Colonic mucosa (tissue), 4 donors: ENCODE measurements around the gene ROCK1. TPM values are rescaled to one million over a fixed set of nuclear protein-coding genes. Genes with fewer than 3 reads are reported as not detected.

ENCODE experiments used
- DNase-seq: peaks from one replicate; pipeline ENCODE4 v3.0.0-alpha.2; 2020
- H3K27ac ChIP-seq: fragments of 200-600 bp; one replicate; pipeline ENCODE4 v1.8.0; 2021
- H3K27me3 ChIP-seq: fragments of 200-600 bp; one replicate; pipeline ENCODE4 v1.8.0; 2021
- H3K36me3 ChIP-seq: fragments of 200-600 bp; one replicate; pipeline ENCODE4 v1.8.0; 2021
- H3K4me1 ChIP-seq: fragments of 200-600 bp; one replicate; pipeline ENCODE4 v1.8.0; 2021; ENCODE audit warnings: mild to moderate bottlenecking
- H3K4me3 ChIP-seq: fragments of 200-600 bp; one replicate; pipeline ENCODE4 v1.8.0; 2021
- H3K9ac ChIP-seq, 2 donors: one replicate each; pipeline ENCODE4 v1.7.0; 2013; ENCODE audit warnings: control low read depth in 2 of 2, low read depth in 2 of 2, low read length in 2 of 2
- H3K9me3 ChIP-seq: fragments of 200-600 bp; one replicate; pipeline ENCODE4 v1.8.0; 2021
- intact Hi-C: fragments of 100-400 bp; cut with DNase I; formaldehyde crosslinking; loops from one replicate; pipeline ENCODE4 v1.14.1; 2022
- total RNA-seq, 2 donors: library from RNA; stranded (reverse); fragmentation: NEBNext Ultra II Directional in 1 of 2; extraction: Animal tissue kit (Norgen Biotek cat#: 25700) in 1 of 2; gene quantifications; one replicate each; pipeline ENCODE4 v1.2.1, GENCODE V29; 2021
- TF ChIP-seq, protein P1 (sequence below): fragments of 200-600 bp; IDR thresholded peaks from one replicate; pipeline ENCODE4 v1.8.0; 2022; ENCODE audit warnings: antibody characterized with exemption, mild to moderate bottlenecking
- donor health status: healthy.
- donor health status: DM: no; HTN: no; CAD: no.
- donor health status: DM: no; HTN: no; CAD: no.

ROCK1 gene
- total RNA-seq, 2 donors from 2014 or later = 28.9 to 39.5 TPM

DNA sequence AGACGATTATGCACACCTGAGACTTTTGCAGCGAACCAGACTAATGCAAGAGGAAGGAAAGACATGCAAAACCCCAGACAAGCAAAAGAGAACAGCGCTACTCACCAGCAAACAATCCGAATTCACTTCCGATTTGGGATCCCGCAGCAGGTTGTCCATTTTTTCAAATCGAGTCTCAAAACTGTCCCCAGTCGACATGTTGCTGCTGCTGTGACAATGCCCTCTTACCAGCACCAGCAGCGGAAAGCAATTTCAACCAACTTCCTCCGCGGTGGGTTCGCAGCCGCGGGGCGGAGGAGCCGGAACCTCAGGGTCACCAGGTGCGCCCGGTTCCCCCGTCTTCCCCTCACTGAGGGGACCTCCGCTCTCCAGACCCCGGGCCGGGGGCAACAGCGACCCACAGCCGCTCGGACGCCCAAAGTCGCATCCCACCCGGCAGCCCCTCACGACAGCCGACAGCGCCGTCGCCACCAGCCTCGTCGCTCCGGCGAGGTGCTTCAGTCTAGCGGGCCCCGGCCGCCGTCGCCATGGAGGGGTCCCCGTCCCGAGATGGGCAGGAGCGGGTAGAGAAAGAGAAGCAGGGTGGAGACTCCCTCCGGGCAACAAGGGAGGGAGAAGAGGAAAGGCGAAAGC is 784 bp downstream of the ROCK1 start:
- Histone ChIP-seq H3K27ac (peak overlapping the region; percentile 97), H3K9ac (peak overlapping the region; percentile 94 to 97), H3K9me3 (no peaks in the 10 kb centered on the region), H3K27me3 (no peaks in the 10 kb centered on the region), H3K4me1 (no peaks in the 10 kb centered on the region), H3K36me3 (no peaks in the 10 kb centered on the region), H3K4me3 (peak overlapping the region; percentile 94)
- TF ChIP-seq, protein P1, sequence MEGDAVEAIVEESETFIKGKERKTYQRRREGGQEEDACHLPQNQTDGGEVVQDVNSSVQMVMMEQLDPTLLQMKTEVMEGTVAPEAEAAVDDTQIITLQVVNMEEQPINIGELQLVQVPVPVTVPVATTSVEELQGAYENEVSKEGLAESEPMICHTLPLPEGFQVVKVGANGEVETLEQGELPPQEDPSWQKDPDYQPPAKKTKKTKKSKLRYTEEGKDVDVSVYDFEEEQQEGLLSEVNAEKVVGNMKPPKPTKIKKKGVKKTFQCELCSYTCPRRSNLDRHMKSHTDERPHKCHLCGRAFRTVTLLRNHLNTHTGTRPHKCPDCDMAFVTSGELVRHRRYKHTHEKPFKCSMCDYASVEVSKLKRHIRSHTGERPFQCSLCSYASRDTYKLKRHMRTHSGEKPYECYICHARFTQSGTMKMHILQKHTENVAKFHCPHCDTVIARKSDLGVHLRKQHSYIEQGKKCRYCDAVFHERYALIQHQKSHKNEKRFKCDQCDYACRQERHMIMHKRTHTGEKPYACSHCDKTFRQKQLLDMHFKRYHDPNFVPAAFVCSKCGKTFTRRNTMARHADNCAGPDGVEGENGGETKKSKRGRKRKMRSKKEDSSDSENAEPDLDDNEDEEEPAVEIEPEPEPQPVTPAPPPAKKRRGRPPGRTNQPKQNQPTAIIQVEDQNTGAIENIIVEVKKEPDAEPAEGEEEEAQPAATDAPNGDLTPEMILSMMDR = no peak
- intact Hi-C loops = loop anchor here (10.0 kb wide), 2 partner anchors 64 to 126 kb away; no protein-coding TSS in a partner anchor
- peak; percentile 70 for DNase-seq

DNA sequence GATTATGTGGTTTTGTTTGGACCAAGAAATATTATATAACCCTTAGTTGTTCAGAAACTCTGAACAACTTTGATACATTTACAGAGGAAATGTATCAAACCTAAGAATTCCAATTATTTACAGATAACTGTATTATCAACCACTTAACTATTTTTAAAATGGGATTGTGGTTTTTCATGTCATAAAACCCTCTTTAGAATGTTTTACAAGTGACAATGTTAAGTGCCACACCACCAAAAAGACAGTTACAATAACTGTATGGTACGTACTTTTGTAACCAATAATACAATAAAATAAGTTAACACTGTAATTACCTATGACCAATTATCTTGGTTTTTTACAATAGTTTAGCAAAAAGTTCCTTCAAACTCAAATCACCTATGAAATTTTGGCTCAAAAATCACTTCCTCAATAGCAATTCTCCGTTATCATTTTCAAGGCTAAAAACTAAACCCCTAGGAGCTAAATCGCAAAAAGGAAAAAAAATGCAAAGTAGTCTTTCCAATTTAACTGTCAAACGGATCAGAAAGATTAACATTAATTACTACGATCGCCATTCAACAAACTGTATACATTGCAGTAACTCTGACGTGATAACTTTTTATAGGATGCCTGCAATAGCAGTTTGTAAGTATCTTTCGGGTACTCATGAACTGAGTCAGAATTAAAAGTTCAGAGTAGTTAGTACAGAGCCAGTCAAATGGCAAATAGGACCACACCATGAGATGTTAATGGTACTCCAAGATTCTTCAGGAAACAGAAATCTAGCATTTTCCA is 1.5 kb downstream of the ROCK1 start:
- no peaks in the 10 kb centered on the region for H3K4me1 ChIP-seq
- H3K4me3 ChIP-seq = peak overlapping the region; percentile 94
- H3K9me3 ChIP-seq = no peaks in the 10 kb centered on the region
- H3K27ac ChIP-seq = peak overlapping the region; percentile 97
- peak overlapping the region; percentile 94 to 97 for H3K9ac ChIP-seq
- H3K36me3 ChIP-seq = no peaks in the 10 kb centered on the region
- intact Hi-C loops = loop anchor here (10.0 kb wide), 2 partner anchors 65 to 125 kb away; no protein-coding TSS in a partner anchor
- H3K27me3 ChIP-seq = no peaks in the 10 kb centered on the region
- TF ChIP-seq, protein P1 = no peak
- no peak for DNase-seq

DNA sequence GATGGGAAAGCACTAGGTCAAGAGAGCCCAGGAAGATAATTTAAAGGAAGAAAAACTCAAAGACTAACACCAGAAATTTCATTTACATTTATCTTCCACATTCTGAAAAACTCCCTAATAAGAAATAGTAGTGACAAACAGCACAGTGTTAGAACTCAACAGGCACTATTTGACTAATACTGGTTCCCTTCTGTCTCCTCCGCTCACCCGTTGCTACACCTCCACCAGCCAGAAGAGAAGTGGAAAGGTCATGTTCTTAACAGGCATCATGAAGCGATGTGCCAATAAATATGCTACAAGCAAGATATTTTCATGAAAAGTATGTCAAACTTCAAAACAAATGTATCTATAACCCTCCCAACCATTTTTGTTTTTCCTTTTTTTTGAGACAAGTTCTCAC is 5.7 kb downstream of the ROCK1 start:
- Histone ChIP-seq H3K9ac (no peak overlapping the region), H3K4me1 (no peaks in the 10 kb centered on the region), H3K4me3 (no peak overlapping the region), H3K9me3 (no peaks in the 10 kb centered on the region), H3K36me3 (no peaks in the 10 kb centered on the region), H3K27me3 (no peaks in the 10 kb centered on the region), H3K27ac (no peak overlapping the region)
- no peak for DNase-seq
- intact Hi-C loops = no loop called here
- TF ChIP-seq, protein P1 = no peak

DNA sequence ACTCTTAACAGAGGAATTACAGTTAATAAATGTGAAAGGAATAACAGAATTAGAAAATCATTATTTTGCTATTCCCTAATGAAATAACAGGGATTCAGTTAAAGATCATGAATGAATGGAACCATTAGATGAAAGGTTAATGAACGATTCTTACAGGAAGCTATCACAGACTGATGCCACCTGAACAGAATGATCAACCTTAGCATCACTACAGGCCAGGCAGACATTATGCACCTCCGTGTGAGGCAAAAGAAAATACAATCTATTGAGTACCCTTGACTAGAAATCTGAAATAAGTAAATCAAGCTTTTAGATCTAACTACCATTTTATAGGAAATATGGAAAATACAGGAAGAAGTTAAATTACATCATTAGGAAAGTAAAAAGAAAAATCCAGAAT is 10.4 kb downstream of the ROCK1 start:
- Histone ChIP-seq H3K27ac (no peak overlapping the region), H3K4me3 (no peak overlapping the region), H3K9me3 (no peaks in the 10 kb centered on the region), H3K9ac (no peak overlapping the region), H3K36me3 (no peaks in the 10 kb centered on the region), H3K27me3 (no peaks in the 10 kb centered on the region), H3K4me1 (no peaks in the 10 kb centered on the region)
- DNase-seq = no peak
- intact Hi-C loops = no loop called here
- TF ChIP-seq, protein P1 = no peak

DNA sequence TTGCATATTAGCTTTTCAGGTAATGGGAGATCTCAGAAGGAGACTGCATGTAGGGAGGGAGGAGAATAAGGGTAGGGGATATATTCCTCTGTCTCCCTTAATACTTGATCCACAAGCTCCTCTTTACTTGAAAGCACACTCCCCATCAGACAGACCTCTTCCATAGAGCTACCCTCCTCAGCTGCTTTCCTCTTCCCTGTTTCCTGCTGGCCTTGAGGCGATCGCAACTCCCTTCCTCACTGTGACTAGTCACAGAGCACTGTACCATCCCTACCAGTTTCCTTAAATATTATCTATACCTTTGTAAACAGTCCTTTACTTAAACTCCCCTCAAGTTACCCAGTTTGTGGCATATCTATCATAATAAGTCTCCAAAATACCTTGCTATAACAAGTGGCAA is 10.9 kb downstream of the ROCK1 start:
- Histone ChIP-seq H3K4me3 (no peak overlapping the region), H3K27ac (no peak overlapping the region), H3K9ac (no peak overlapping the region), H3K9me3 (no peaks in the 10 kb centered on the region), H3K4me1 (no peaks in the 10 kb centered on the region), H3K27me3 (no peaks in the 10 kb centered on the region), H3K36me3 (no peaks in the 10 kb centered on the region)
- TF ChIP-seq, protein P1 = no peak
- intact Hi-C loops = no loop called here
- DNase-seq = no peak
